SIG-M5 treated with dmso at 0.1 percent for 504 hours (cell line): ENCODE data around the gene IQGAP3.

Experiments used
- DNase-seq: peaks from one replicate; lab custom pipeline; 2025; ENCODE audit not compliant: unreplicated experiment; lab: John Stamatoyannopoulos, UW

IQGAP3 gene

DNA sequence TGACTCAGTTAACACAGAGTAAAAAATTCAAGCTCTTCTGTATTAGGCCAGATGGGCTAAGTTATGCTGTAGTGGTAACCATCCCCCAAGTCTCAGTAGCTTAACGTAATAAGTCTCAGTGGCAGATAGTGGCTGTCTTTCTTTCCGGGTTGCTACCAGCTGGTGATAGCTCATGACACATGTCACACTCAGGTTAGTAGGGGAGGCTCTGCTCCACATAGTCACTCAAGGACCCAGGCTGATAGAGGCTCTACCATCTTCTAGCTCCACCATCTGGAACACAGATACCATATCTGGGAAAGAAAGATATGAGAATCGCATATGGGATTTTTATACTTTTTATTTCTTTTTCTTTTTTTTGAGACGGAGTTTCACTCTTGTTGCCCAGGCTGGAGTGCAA lies 55.5 kb downstream of the IQGAP3 start:
- no peak for DNase-seq

DNA sequence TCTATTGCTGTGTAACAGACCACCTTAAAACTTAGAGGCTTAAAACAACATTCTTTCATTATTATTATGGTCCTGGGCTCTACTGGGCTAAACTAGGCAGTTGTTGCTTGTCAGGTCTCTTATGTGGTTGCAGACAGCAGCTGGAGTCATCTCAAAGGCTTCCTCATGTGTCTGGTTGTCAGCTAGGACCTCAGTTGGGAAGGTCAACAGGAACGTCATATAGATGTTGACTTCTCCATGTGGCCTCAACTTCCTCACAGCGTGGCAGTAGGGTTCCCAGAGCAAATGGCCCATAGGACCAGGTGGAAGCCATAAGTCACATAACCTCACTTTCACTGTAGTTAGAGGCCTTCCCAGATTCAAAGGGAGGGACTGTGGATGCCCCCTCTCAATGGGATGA lies 56.4 kb downstream of the IQGAP3 start:
- DNase-seq = no peak

DNA sequence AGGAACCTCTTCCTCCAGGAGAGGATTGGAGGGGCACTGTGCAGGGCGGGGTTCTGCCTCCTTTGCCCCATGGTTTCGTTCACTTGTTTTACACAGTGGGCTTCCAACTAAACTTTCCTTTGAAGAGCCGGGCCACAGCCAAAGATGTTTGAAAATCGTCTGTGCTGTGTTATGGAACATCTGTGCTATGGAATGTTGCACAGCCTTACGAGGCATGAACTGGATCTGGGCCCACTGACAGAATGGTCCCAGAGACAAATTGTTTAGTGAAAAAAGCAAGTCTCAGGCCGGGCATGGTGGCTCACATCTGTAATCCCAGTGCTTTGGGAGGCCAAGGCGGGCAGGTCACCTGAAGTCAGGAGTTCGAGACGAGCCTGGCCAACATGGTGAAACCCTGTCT lies 59.2 kb downstream of the IQGAP3 start:
- no peak for DNase-seq

DNA sequence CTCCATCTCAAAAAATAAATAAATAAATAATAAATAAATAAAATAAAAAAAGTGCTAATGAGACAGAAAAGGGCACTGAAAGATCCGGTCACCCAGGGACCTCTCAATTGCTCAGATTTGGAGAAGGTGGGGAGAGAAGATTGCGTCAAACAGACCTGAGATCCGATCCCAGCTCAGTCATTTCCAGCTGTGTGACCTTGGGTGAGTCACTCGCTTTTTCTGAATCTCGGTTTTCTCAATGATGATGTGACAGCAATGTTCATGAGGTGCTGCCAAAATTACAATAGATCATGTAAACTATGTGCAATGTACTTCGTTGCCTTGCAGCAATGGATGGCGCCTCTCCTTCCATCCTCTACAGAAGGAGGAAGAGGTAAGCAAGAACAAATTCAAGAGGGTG lies 60.7 kb downstream of the IQGAP3 start:
- DNase-seq = peak; percentile 73

DNA sequence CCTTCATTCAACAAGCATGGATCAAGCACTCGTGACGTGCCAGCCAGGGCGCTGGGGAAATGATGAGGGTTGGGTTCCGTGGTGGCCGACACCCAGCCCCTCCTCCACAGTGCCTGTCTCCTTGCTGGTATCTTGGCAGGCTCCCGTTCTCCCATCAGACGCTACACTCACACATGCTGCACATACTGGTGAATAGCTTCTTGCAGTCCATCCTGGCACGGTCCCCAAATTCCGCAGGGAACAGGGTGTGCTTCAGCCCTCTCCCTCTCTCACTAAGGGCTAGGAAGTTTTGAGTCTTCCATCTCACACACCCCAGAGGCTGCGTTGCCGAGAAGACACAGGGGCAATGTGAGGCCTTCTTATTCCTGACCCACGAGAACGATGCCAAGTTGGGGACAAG lies 61.7 kb downstream of the IQGAP3 start:
- no peak for DNase-seq

DNA sequence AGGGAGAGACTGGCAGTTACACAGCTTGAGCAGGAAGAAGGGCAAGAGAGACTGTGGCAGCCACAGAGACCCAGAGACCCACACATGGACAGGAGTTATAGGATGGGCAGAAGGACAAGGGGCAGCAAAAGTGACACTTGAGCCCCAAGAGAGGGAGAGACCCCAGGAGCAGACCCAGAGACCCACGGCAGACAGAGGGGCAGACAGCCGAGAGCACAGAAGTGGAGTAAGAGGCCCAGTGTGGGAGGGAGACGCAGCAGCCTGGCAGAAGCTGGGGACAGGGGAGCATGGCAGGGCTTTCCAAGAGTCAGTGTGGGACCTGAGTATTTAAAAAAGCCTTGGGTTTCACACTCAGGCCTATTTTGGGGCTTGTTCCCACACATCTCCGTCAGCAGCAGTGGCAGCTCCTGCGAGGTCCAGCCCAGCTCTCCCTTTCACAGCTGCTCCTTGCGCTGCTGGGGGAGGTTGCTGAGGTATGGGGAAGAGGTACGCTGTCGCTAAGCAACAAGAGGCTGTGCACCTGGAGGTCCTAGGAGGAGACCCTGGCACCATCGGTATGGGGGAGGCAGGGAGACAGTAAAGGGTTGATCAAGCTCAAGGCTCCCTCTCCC lies 62.8 kb downstream of the IQGAP3 start:
- no peak for DNase-seq

DNA sequence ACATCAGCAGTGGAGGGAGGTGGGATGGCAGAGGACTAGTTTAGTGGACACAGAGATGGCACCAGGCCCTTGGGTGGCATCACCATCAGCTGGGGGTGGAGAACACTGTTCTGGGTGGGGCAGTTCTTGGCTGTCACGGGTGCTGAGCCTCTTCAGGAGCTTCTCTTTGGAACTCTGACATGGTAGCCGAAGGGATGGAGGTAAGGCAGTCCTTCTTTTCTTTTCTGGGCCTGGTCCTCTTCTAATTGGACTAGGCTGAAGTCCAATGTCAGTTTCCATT lies 63.5 kb downstream of the IQGAP3 start:
- no peak for DNase-seq

DNA sequence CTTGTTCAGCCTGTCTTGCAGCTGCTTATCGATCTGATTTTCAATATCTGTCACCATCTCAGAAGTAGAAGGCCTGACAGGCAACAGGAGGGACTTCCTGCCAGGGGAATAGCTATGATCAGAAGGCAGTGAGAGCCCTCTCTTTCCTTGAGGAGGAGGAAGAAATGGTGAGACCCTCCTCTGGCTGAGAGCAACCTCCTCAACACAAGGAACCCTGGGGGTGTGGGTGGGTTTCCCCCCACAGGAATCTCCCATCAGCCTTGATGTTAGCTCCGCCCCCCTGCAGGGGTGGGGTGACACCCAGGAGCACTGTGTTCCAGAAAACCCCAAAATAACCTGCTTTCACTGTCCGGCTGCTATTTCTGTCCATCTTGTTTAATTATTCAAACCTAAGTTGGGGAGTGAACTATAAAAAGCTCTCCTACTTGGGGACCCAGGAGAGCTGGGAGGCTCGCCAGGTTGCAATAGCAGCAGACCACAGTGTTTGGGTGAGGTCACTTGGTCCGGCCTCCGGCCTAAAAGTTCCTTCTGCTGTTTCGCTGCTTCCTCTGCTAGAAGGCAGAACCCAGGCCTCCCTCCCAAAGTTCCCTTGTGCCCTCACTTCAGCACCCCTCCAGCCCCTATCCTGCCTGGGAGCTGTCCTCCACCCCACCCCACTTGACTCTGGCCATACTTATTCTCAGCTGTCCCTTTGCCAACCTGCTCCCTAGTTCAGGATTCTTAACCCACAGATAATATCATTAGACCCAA lies 64.0 kb downstream of the IQGAP3 start:
- no peak for DNase-seq

DNA sequence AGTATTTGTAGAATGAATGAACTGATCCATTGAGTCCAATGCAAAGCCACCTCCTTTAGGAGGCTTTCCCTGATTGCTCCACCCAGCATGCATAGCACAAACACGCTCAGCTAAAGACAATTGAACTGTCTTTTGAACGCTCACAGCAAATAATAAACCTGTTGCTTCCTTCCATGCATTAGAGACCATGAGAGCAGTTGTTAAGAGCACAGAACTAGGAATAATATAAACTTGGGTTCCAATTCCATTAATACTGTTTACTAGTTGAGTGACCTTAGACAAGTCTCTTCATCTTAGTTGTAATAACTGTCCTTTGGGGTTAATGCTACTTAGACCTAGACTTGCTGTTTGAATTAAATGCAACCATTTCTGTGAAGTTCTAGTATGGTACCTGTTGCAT lies 65.9 kb downstream of the IQGAP3 start:
- no peak for DNase-seq

DNA sequence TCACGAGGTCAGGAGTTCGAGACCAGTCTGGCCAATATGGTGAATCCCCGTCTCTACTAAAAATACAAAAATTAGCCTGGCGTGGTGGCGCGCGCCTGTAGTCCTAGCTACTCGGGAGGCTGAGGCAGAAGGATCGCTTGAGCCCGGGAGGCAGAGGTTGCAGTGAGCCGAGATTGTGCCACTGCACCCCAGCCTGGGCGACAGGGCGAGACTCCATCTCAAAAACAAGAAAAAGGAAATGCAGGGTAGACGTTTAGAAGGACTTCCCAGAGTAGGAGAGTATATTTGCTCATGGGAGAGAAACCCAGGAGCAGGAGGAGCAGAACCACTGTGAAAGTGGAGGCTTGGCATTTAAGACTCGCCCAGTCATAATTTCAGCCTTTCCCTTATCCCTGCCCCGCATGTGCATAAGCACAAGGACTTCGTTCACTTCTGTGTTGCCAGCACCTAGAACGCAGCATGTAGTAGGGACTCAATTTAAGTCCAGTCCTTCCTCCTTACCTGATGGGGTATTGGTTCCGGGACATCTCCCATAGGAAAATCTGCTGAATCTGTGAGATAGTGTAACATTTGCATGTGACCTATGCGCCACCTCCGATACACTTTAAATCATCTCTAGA lies 66.6 kb downstream of the IQGAP3 start:
- DNase-seq = no peak

DNA sequence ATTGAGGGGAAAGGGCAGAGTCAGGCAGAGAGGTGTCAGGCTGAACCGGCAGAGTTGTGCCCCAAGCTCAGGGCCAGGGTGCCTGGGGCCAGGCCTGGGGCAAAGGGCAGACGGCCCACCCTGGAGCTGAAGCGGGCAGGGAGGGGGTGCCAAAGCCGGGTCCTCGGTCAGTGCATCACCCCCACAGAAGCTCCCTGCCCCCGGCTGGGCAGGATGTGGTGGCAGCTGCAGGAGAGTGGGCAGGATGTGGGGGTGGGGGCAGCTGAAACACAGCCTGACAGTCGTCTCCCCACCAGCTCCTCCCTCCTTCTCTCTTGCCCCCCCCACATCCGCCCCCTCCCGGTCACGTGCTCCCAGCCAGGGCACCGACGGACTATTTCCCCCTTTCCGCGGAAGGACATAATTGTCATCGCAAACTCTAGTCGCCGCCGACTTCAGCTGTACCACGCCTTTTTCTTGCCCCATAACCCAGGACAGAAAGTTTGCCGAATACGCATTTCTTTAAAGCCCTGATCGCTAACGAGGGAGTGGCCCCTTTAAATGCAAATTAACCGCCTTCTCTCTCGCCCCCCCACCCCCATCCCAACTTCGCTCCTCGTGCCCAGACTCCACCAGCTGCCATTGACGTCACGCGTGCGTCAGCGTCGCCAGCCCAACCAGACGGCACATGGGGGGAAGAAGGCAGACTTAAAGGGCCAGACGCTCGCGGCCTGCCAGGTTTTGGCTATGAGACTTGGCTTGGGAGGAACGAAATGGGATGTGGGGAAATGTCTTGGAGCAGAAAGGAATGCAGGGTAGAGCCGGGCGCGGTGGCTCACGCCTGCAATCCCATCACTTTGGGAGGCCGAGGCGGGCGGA lies 67.3 kb downstream of the IQGAP3 start:
- DNase-seq = peak; percentile 99

DNA sequence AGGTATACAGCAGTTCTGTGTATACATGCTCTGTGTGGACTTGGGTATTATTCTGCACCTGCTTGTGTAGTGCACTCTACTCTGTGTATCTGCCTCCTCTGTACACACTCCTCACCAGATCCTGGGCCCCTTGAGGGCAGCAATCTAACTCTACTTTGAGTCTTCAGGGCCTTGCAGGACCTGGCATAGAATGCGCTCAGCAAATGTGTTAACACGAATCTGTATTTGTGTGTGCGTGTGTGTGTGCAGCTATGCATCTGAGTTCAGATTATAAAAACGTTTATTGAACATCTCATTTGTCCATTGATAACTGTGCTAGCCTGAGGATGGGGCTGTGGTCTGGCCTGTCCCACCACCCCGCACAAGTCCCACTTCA lies 67.9 kb downstream of the IQGAP3 start:
- DNase-seq = peak; percentile 57

DNA sequence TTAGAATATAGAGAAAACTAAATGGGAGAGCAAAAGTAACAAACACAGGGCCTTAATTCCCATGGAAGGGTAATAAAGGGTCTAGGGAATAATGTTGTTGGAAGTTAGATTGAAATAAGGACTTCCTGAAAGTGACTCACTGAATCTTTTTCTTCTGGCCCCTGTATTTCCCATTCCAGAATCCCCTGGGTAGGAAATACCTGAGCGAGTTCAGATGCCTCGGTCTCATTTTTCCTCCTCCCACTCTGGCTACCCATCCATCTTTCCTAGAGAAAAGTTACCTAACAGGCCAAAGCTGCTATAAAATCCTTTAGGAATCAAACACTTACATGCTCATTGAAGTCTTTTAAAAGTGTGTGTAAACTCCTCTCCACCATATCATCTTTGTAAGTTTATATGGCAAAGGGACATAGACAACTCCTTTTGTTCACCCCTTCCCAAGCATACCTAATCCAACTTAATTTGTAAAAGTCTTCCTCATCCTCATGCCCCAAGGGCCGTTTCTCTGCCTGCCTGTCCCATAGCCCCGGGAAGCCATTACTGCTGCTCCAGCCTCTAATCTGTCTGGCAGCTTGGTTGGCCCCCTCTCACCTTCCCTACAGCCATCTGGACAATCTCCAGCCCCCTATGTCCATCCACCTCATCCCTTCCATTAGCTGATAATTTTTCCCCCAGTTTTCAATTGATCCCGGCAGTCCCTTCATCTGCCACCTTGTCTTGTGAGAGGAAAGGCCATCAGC lies 68.5 kb downstream of the IQGAP3 start:
- no peak for DNase-seq

DNA sequence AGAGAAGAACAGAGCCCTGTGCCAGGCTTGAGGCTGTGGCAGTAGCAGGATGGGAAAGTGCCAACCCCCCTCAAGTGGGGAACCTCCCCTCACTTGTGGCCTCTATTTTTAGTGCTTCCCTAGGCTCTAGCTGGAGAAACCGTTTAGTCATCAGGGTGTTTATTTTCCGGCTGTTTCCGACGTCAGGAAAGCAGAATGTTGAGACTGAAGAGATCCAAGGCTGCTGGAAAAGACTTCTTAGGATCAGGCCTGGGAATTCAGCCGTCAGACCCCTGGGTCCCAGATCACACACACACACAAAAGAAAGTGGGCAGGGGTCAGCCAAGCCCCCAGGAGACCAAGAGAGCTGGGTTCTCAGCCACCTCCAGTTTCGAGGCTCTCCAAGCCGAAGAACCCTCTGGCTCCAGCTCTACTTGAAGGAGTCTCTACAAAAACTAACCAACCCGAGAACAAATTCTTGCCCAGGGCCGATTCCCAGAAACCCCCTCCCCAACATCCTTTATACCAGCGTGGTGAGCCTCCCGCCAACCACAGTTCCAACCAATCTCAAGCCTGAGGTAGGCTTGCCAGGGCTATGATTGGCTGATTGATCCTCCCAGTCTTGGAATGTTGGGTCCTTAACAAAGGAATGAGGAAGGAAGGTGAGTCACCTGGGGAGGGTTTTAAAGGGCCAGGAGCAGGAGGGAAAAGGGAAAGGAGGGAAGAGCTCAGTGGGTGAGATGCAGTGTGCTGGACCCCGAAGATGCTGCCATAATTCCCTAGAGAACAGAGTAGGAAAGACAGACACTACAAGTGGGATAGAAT lies 69.3 kb downstream of the IQGAP3 start:
- peak; percentile 96 for DNase-seq

DNA sequence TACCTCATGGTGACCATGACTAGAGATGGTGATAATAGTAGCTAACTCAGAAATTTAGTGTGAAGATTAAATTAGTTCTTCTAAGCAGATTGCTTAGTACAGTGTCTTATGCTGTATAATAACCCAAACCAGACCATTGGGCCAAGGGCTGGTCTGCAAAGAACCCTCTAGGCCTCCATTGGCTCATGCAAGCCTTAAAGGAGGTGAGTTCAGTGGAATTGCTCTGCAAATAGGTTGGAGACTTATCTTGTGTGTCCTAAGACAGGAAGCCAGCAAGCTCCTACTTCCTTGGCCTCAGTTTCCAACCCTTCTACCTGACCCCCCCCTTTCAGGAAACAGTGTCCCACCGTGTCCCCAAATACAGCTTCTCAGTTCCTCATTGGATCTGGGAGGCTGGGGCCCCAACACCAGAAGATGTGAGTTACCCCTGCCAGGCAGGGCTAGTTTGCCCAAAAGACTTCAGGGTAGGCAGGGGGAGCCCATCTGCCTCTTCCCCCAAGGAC lies 69.9 kb downstream of the IQGAP3 start:
- DNase-seq = peak; percentile 75

DNA sequence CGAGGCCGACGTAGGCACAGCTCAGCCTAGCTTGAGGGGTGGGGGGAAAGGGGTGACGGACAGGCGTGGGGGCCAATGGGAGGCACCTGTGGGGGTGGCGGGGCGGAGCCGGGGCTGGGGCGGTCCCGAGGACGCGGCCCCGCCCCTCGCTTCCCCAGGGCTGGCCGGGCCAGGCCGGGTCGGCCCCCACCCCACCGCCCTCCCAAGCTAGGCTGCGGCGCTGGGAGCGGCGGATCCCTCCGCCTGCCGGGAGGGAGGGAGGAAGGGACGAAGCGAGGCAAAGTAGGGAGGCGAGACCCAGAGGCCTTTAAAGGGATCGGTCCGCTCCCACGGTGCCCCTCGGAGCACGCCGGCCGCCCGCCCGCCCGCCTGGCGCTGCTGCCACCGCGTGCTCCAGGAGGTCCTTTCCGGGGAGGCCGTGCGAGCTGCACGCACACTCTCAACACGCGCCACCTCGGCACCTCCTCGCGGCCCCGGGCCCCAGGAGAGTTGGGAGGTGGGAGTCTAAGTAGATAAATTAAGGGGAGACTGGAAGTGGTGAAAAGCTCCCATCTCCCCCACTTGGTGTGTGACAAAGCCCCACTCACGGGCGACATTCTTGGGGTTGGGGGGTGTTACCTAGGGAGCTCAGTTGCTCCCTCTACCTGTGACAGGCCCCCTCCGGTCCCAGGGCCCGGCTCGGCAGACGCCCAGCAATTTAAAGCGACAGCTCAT lies 71.4 kb downstream of the IQGAP3 start:
- peak; percentile 99 for DNase-seq

DNA sequence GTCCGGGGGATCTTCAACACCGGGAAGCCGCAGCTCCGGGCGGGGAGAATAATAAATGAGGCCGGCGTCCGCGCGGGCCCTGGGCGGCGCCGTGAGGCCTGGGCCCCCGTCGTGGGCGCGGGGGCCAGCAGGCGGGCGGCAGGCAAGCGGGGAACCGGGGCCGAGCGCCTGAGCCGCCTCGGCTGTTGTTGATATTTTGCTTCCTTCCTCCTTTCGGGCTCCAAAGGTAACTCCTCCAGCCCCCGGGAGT lies 71.9 kb downstream of the IQGAP3 start, which contains the start of gene MEF2D:
MEF2D (minus strand) TSS at position 233 of the 250 bp plus-strand sequence. CDS start 17,483 bp downstream, outside the sequence.
- no peak for DNase-seq

DNA sequence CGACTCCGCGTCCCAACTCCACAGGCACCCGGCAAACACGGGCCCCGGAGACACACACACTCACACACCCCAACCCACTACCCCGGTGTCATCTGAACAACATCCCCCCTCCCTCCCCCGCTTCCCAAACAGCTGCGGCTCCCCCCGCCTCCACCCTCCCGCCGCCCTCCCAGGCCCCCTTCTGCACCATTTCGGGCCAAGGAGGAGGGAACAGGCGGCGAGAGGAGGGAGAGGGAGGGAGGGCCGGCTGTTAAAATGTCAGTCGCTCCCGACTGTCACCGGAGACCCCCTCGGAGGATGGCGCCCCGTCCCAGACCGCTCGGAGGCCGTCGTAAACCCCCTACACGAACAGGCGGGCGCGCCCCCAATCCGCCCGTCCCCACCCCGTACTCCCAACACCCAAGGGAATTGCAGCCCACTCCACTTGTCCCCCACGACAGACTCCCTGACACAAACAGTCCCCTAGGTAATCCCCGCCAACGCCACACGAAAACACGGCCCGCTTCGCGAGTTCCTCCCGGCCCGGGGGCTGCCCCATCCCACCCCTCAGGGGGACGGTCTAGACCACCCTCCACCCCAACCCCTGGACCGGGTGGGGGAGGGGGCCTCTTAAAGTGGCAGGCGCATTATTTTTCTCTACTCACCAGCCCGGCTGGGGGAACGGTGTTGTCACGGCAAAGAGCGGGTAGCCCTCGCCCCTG lies 72.4 kb downstream of the IQGAP3 start:
- DNase-seq = peak; percentile 75
